GM19043 (cell line): Measurements from ENCODE around the gene CPNE5.
"Not testable (repeated sequence)": the region's sequence is repeated elsewhere in the genome, so short reads cannot be mapped to it uniquely, and the experiment has no call there.

Experiments used
- ATAC-seq: cut with Tn5 transposase; IDR thresholded peaks from one replicate; pipeline ENCODE4 v1.9.1; 2021; ENCODE audit warnings: low read depth; ENCODE audit not compliant: unreplicated experiment

CPNE5 gene

DNA sequence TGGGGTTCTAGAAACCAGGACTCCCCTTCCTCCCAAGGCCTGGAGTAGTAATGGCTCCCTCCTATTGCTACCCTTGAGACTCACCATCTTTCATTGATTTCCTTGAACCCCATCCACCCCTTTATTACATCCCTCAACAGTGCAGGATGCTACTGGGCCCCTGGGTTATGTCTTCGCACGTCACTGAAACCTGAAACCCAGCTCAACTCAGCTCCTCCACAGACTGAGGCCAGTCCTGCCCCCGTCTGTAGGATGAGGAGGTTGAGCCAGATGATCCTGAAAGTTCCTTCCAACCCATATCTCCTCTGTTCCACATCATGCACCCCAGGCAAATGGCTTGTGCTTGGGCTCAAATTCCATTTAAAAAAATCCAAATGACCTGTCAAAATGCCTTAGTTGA lies 21.4 kb downstream of the CPNE5 start:
- no peak for ATAC-seq

DNA sequence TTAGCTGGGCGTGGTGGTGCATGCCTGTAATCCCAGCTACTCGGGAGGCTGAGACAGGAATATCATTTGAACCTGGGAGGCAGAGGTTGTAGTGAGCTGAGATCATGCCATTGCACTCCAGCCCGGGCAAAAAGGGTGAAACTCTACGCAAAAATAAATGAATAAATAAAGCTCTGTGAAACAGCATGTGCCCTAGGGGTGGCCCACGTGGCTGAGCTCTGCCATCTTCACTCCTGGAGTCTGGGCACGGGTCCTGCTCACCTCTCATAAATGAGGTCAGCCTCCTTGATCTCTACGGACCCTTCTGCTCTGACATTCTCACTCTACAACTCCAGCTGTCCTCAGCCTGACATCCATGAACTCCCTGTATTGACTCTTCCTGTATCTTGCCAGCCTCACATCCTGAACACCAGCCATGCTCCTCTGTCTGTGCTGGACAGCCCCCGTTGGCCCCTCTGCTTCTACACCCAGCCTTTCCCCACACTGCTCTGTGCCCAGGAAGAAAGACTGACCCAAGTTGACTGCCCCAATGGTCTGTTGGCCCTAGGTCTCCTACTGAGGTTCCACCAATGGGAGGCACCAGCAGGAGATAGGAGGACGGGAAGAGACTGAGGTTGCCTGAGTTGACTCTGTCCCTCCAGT lies 21.9 kb downstream of the CPNE5 start:
- ATAC-seq: no peak

DNA sequence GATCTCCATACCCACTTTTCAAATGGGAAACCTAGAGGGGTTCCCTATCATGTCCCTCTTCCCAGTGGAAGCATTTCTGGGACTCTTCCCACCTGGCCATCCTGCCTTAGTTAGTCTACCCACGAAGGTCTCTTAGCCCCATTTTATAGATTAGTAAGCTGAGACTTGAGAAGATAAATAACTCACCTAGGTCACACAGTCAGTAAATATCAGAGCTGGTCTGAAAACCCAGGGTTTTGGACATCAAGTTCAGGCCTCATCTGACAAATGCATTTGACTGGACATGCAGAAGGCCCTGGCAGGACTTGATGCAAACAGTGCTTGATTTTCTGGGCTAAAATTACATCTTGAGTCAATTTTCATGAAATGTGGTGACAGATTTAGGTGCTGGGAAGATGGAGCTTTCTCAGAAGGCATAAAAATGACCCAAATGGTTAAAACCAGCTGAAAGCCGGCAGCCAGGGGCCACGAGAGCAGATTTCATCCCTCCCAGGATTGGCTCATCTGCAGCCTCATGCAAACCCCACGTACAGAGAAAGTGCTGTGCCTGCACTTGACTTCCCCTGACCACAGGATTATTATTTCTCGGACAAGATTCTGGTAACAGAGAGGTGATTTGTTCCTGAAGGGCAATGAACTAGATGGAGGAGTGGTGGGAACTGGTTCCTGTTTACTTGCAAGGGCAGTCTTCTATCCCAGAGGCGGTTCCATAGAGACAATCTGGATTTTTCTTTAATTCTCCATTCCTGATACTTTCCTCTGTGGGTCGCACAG lies 23.1 kb downstream of the CPNE5 start:
- no peak for ATAC-seq

DNA sequence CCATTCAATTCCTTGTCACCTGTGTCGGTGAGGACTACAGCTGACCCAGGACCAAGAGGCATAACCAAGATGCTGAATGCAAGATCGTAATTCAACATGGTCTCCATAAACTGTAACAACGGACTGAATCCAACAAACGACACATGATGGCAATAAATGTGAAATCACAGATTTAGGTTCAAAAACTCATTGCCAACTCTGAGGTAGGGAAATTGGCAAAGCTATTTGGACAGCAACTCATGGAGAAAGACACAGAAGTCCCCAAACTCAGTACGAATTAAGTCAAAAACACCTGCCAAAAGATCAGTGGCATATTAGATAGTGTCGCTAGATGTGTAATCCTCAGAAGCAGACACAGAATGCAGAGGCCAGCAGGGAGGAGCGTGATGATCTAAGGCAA lies 25.0 kb downstream of the CPNE5 start:
- no peak for ATAC-seq

DNA sequence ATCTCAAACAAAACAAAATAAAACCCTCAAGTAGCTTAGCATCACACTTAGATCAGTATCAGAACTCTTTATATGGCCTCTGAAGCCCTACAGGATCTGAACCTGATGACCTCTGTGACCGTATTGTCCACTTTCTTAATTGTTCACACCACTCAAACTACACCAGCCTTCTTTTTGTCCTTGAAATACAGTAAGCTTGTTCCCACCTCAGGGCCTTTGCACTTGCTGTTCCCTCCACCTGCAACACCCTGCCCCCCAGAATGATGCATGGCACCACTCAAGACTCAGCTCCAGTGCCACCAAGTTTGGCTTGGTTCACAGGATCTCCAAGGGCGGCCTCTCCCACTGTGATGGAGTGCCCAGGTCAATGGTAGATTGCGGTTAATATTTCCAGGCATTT lies 25.7 kb downstream of the CPNE5 start:
- no peak for ATAC-seq

DNA sequence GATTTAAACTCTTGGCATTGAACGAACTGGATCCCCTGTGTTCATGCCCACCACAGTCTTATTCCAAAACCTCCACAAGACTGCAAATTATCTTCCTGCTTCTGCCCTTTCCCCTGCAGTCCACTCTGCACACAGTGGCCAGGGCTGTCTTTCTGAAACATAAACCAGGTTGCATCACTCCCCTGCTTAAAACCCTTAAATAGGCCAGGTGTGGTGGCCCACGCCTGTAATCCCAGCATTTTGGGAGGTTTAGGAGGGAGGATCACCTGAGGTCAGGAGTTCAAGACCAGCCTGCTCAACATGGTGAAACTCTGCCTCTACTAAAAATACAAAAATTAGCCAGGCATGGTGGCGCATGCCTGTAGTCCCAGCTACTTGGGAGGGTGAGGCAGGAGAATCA lies 26.2 kb downstream of the CPNE5 start:
- ATAC-seq: not testable (repeated sequence)

DNA sequence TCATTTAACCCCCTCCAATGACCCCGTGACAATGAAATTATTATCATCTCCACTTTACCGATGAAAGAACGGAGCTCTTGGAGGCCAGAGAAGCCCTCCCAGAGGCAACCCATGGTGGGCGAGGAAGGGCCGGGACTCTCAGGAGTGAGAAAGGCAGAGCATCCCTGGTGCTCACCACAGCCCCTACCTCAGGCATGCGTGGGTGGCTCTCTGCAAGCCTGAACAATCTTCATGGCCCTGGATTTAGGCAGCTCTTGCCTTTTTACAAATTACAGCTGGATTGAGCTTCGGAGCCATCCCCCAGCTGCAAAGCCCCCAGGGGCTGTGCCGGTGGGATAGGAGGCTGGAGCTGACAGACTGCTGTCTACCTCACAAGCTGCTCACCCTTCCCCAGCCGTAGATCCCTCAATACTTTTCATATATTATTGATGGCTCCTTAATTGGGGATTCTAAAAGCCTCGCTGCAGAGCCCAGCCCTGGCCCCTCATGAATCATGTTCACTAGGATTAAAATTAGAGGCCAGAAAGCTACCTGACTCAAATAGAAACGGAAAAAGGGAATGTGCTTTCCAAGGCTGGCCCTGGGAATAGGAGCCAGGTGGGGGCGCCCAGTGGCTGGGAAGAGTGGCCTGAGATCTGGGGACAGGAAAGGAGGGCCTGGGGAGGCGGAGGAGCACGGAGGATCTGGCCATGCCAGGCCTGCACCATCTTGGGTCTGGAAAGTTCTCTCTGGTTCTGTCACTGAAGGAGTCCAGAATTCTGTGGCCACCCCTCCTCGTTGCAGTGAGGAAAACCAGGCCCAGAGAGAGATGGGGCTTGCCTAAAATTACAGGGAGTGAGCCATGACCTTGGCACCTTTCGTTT lies 29.1 kb downstream of the CPNE5 start:
- no peak for ATAC-seq

DNA sequence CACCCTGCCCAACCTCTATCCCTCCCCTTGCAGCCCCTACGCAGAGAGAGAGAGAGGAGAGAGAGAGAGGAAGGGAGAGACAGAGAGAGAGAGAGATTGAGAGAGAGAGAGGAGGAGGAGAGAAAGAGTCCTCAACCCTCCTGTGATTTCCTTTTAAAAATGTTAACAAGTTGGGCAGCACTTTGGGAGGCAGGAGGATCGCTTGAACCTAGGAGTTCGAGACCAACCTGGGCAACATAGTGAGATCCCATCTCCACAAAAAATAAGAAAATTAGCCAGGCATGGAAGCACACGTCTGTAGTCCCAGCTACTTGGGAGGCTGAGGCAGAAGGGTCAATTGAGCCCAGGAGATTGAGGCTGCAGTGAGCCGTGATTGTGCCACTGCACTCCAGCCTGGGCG lies 30.1 kb downstream of the CPNE5 start:
- no peak for ATAC-seq

DNA sequence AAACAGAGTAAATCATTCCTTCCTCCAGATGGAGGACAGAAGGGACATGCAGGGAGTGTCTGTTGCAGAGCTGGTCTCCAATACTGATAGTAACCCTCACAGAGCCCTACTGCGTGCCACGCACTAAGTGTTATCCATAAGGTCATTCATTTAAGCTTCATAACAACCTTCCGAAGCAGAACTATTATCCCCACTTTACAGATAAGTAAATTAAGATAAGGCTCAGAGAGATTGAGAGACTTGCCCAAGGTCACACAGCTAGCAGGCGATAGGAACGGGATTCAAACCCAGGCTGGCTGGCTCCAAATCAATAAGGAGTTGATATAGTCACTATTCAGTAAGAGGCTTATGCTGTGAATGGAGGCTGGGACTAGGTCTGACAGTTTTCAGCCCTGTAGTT lies 30.6 kb downstream of the CPNE5 start:
- no peak for ATAC-seq

DNA sequence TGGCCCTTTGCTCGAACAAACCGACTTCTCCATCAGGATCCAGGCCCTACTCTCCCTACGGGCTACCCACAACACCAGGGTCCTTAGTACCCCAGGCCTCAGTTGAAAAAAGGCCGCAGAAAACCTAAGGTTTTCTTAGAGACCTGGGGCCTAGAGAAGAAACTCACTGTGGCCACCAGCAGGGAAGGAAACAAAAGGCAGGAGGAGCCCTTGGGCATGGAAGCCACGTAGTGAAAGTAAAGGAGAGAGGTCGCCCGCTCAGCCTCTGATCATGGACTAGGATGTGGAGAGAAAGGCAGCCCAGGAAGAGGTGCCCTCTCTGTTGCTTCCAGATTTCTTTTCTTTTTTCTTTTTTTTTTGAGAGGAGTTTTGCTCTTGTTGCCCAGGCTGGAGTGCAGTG lies 31.5 kb downstream of the CPNE5 start:
- no peak for ATAC-seq

DNA sequence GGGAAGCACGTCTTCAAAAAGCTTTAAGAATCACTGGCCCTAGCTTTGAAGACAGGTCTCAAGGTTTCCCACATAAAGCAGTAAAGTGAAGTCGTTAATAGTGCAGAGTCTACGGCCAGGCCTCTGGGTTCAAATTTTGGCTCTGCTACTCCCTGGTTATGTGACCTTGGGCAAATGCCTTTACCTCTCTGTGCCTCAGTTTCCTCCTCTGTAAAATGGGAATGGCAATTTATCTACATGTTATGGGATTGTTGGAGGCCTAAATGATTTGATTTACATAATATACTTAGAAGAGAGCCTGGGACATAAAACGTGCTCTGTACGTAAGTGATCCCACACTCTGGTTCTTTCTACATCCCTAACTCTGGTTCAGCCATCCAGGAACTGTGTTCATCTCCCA lies 32.1 kb downstream of the CPNE5 start:
- ATAC-seq: no peak

DNA sequence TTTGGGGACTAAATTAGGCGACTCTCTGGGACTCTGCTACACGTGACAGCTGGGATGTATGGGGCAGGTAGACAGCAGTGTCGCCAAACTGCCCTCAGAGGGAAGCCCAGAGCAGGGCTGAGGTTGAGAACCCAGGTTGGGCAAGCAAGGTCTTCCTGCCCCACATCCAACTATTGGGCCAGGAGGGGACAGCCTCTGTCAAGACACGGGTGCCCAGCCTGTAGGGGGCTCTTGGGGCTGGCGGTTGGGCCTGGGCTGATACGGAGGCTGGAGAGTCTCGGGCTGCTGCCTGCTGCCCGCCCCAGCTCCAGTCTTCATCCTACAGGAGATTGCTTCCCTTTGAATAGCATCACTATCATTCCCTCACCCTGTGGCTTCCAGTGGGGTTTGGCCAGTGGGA lies 33.3 kb downstream of the CPNE5 start:
- ATAC-seq: no peak

DNA sequence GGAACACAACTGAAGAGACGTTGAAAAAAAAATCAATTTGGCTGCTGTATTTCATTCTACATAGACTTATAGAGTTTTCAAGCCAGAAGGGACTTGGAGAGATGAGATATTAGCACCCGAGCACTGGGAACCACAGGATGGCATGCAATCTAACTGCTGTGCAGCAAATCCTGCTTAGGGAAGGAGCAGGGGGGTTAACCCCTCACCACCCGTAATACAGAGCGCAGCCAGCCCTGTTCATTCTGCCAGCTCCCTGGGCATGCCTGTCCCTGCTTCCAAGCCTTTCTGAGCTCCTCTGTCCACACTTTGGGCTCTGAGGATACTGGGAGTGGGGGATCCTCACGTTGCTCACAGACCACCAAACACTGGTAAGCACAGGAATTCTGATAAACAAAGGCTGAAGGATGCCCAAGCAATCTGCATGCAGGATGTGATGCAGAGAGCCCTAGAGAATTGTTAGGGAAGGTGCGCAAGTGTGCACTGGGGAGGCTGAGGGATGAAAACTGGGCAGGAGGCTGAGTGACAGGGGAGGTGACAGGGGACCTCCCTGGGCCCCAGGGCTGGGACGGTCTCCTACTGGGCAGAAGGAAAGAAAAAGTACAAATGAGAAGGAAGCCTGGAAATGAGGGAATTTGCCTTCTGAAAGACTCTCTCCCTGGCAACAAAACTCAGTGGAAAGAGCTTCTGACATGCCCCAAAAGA lies 34.0 kb downstream of the CPNE5 start:
- ATAC-seq: no peak

DNA sequence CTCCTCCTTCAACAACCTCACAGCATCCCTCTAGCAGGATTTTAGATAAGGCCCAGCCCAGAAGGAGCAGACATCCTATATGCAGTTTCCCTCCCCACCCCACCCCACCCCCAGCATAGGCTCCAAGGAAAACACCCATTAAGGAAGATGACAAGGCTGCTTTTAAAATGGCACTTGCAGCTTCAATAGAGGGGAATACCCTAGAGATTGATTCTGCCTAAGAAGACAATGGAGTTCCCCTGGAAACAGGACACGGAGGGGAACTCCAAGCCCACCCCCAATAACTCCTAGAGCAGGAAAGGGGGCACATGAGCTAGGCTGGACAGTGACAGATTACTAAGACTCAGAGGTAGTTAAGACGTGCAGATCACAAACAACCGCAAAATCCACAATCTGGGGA lies 34.7 kb downstream of the CPNE5 start:
- ATAC-seq: no peak

DNA sequence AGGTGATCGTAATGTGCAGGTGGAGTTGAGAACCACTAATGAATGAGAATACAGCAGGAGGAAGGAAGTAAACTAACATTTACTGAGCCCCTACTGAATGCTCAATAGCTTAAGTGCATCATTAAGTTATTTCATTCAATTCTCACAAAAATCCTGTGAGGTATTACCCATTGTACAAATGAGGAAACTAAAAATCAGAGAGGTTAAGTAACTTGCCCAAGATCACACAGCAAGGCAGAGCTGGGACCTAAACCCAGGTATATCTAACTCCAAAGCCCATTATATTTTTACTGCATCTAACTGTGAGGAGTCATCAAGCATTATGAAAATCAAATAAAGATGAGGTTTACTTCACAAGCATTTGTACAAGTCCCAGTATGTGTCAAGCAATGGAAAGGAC lies 35.3 kb downstream of the CPNE5 start:
- no peak for ATAC-seq

DNA sequence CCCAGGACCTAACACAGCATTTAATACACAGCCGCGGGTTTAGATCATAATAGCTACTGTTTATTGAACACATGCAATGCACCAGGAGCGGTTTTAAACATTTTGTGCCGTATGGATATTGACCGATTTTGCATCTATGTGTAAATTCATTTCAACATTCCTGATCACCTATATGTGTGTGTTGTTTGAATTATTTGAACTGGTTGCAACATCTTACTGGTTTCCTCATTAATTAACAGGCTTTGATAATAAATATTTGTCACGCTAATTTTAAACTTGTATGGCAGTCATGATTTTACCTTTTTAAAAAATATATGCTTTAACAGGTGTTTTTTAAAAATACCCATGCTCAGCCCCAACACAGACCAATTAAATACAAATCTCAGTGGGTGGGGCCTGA lies 35.8 kb downstream of the CPNE5 start:
- ATAC-seq: no peak

DNA sequence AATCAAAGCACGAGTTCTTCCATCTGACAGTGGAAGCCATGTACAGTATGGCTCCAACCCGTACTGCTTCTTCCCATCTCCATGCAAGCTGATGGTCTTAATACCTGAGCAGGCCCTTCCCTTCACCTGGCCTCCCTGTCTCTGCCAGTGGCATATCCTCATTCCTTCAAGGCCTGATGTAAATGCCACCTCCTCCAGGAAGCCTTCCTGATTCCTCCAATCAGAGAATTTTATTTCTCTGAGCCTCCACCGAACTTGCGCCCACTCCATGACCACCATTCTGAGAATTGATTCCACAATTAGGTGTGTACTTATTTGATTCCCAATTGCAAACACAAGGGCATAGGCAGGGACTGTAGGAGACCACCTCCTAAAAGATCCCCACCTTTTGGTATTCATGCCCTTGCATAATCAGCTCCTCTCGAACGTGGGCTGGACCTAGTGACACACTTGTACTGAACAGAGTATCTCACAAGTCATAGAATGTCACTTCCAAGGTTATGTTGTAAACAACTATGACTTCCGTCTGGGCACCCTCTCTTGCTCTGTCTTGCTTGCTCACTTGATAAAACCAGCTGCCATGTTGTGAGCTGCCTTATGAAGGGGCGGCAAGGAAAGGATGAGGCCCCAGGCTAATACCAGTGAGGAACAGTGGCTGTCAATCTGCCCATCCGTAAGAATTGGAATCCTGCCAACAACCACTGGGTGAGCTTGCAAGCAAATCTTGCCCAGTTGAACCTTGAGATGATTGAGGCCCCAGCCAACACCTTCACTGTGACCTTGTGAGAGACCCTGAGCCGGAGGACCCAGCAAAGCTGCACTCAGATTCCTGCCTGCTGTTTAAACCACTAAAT lies 38.8 kb downstream of the CPNE5 start:
- no peak for ATAC-seq

DNA sequence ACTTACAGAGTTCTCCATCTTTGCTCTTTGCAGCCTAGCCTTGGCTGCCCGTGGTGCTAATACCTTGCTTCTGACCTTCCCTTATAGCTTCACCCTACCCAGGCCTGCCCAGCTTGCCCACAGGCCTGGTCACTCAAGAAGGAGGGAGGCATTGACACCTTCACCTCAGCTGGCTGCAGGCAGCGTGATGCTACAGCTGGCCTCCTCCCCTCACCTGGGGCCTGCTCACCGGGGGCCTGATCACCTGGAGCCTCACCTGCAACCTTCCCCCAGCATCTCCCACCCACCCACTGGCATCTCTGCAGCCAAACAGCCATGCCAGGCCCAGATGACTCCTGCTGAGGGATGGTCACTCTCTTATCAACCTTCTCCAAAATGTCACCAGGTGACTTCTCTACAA lies 40.4 kb downstream of the CPNE5 start:
- ATAC-seq: no peak

DNA sequence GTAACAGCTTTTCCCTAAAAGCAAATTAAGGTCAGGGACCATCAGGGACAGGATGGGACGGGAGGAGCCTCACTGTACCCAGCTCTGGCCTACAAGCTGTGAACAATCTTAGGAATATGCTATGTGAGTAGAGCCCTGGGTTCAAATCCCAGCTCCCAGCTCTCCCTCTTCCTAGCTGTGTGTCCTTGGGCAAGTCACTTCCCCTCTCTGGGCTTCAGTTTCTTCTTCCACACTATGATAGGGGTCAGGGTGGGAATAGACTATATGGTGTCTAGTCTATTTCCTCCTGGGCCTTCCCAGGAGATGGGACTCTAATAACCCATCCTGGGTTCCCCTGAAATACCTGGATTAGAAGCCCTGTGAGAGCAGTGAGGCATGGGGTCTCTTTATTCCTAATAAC lies 41.6 kb downstream of the CPNE5 start:
- no peak for ATAC-seq

DNA sequence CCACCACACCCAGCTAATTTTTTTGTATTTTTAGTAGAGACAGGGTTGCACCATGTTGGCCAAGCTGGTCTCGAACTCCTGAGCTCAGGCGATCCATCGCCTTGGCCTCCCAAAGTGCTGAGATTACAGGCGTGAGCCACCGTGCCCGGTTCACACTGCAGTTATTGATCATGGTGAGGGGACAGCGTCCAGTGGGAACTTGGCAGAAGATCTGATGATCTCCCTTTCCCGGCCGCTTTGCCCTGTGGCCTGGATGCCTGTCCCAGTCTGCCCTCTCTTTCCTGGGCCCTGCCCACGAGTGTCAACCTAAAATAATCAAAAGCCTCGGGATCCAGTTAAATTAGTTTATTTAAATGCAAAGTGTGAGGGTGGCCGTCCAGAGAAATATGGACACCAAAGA lies 42.2 kb downstream of the CPNE5 start:
- ATAC-seq: no peak
